ENCODE results near the gene GCGR.
A peak's percentile ranks its signal among the peaks of the same experiment; 100 is the strongest.

GCGR gene

DNA sequence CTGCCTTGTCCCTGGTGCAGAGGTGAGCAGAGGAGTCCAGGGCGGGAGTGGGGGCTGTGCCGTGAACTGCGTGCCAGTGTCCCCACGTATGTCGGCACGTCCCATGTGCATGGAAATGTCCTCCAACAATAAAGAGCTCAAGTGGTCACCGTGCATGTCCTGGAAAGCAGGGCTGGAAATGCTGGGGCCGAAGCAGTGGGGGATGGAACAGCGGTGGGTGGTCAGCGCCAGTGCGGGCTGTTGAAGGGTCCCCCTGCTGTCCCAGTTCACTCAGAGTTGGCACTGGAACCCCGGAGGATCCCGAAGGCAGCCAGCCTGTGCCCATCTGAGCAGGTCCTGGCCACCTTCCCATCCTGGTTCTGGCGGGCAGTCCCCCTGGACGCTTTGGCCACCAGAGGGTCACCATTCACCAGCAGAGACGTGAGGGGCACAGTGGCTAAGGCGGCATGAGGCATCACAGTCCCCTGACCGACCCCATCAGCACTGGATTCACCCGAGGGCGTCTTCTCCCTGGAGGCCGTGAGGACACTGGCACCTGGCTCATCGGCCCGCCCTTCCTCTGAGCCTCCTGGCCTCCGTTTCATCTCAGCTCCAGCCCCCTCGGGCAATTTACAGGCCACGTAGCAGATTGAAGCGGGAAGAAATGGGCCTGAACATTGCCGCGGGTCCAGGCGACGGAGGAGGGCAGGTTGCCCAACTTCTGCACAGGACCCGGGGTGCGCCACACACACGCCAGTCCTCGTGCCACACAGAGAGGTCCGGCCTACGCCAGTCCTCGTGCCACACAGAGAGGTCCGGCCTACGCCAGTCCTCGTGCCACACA is 10.1 kb downstream of the GCGR start:
- Mint-ChIP-seq H3K27me3 (ENCODE audit: low read depth, poor library complexity) (peaks cover 15% of the 10 kb centered on the region), H3K4me3 (no peak overlapping the region), H3K27ac (no peak overlapping the region), H3K4me1 (peaks cover 14% of the 10 kb centered on the region), H3K9me3 (no peaks in the 10 kb centered on the region), H3K36me3 (ENCODE audit: low read depth) (no peaks in the 10 kb centered on the region)
- DNase-seq, result no peak
- TF ChIP-seq CTCF (IDR thresholded peaks at IDR 0.05), result no peak

GRCh38 chr17:81814748-81815645 is 11.0 kb downstream of the GCGR start:
- no peak for DNase-seq
- Mint-ChIP-seq H3K9me3 (no peaks in the 10 kb centered on the region), H3K36me3 (ENCODE audit: low read depth) (no peaks in the 10 kb centered on the region), H3K27me3 (ENCODE audit: low read depth, poor library complexity) (peaks cover 10% of the 10 kb centered on the region), H3K4me1 (peaks cover 7% of the 10 kb centered on the region), H3K27ac (no peak overlapping the region), H3K4me3 (no peak overlapping the region)
- no peak for TF ChIP-seq CTCF (IDR thresholded peaks at IDR 0.05)

GRCh38 chr17:81815646-81815986 is 11.7 kb downstream of the GCGR start:
- Mint-ChIP-seq H3K36me3 (ENCODE audit: low read depth) (no peaks in the 10 kb centered on the region), H3K9me3 (no peaks in the 10 kb centered on the region), H3K4me1 (peaks cover 7% of the 10 kb centered on the region), H3K27ac (no peak overlapping the region), H3K27me3 (ENCODE audit: low read depth, poor library complexity) (peaks cover 10% of the 10 kb centered on the region), H3K4me3 (no peak overlapping the region)
- TF ChIP-seq CTCF (IDR thresholded peaks at IDR 0.05), result no peak
- DNase-seq, result no peak

- no peak overlapping the region for H3K4me3 Mint-ChIP-seq
- no peak for TF ChIP-seq CTCF (IDR thresholded peaks at IDR 0.05)
- H3K36me3 Mint-ChIP-seq (ENCODE audit: low read depth), result no peaks in the 10 kb centered on the region
- H3K27me3 Mint-ChIP-seq (ENCODE audit: low read depth, poor library complexity), result peaks cover 10% of the 10 kb centered on the region
- DNase-seq, result no peak
- H3K27ac Mint-ChIP-seq, result peak overlapping the region; percentile 24
- peaks cover 7% of the 10 kb centered on the region for H3K4me1 Mint-ChIP-seq
- no peaks in the 10 kb centered on the region for H3K9me3 Mint-ChIP-seq
These were observed 13.8 kb downstream of the GCGR start for GRCh38 chr17:81817758-81818147.

GRCh38 chr17:81819708-81820107 is 15.8 kb downstream of the GCGR start:
- Mint-ChIP-seq H3K27ac (no peak overlapping the region), H3K4me3 (no peak overlapping the region)
- no peak for TF ChIP-seq CTCF (IDR thresholded peaks at IDR 0.05)

More at GRCh38 chr17:81819708-81820107, 15.8 kb downstream of the GCGR start:
- H3K9me3 Mint-ChIP-seq, result no peaks in the 10 kb centered on the region
- H3K4me1 Mint-ChIP-seq, result peaks cover 12% of the 10 kb centered on the region
- H3K27me3 Mint-ChIP-seq (ENCODE audit: low read depth, poor library complexity), result peaks cover 10% of the 10 kb centered on the region
- no peak for DNase-seq
- no peaks in the 10 kb centered on the region for H3K36me3 Mint-ChIP-seq (ENCODE audit: low read depth)

All from nephron progenitor cell (in vitro differentiated cells).